GM20000 (cell line): ENCODE measurements around the gene CLCN6.

ENCODE experiments used
- DNase-seq: peaks from one replicate; pipeline ENCODE4 v3.0.0; 2012; ENCODE audit warnings: low spot score
- CTCF ChIP-seq: IDR thresholded peaks from 2 replicates; pipeline ENCODE4 v1.5.1; 2012; ENCODE audit warnings: mild to moderate bottlenecking, control low read depth; ENCODE audit errors: extremely low read depth, missing control alignments

The CLCN6 gene

DNA sequence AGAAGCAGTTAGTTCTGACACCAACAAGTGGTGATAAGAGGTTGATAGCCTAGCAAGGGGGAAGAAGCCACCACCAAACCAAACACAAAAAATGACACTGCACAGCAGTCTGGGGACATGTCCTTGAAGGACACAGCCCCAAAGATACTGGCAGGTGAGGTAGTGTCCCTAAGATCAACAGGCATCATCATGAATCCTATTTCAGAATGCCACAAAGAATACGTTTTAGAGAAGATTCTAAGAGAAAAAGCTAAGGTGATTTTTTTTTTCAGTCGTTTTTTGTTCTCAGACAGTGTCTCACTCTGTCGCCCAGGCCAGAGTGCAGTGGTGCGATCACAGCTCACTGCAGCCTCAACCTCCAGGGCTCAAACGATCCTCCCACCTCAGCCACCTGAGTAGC is 19.8 kb upstream of the CLCN6 start:
- DNase-seq = no peak
- no peak for TF ChIP-seq CTCF

- no peak for TF ChIP-seq CTCF
- no peak for DNase-seq
These were observed 18.7 kb upstream of the CLCN6 start for GRCh38 chr1:11787251-11787803.

DNA sequence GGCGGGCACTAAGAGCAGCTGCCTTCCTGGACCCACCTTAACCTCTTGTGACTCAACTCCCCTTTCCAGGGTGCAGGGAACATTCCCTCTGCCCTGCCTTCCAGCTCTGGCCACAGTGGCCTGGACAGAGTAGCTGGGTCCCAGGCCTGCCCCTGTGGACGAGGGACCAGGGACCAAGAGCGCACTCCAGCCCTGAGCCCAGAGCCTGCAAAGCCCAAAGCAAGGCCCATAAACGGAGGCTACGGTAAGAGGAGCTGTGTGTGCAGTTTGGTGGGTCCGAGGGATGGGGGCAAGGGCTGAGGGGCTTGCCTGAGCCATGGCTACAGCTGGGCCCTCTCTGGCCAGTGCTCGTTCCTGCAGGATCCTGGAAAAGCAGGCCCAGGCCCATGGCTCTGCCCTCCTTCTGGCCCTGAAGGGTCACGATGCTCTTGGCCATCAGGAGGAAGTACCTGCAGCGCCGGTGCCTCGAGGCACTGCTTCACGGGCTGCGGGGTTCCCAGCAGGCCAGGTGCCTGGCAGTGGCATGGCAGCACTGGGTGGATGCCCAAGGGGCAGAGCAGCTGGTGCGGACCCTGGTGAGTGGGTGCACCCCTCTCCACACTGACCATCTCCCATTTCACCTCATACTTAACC is 18.1 kb upstream of the CLCN6 start:
- no peak for TF ChIP-seq CTCF
- DNase-seq = no peak

DNA sequence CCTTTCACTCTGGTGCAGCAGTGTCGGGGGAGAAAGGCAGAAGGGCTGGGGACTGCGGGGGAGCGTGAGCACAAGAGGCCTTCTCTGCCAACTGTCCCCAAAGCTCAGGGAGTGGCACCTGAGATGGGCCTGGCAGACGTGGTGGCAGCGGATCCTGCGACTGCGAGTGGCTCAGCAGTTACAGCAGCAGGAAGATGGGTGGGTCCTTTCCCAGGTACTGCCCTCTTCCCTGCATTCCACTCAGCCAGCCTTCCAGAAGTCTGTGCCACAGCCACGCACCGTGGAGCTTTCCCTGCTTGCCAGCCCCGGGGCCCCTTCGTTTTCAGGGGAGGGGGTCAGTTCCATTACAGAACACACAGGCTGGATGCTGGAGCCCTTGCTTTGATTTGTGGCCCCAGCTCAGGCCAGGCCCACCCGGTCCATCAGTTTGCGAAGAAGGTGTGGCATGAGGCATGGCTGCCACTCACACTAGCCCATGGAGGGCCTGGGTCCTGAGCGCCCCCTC is 17.4 kb upstream of the CLCN6 start:
- DNase-seq = no peak
- no peak for TF ChIP-seq CTCF

- TF ChIP-seq CTCF = no peak
- no peak for DNase-seq
These were observed 16.6 kb upstream of the CLCN6 start for GRCh38 chr1:11789126-11790067.

GRCh38 chr1:11790101-11790879 is 15.7 kb upstream of the CLCN6 start:
- DNase-seq = no peak
- no peak for TF ChIP-seq CTCF
